Stimulated activated effector memory CD8-positive, alpha-beta T cell treated with anti-CD3 and anti-CD28 coated beads, Interleukin-12 subunit alpha, Interleukin-12 subunit beta, amount 100 ng/mL, for 72 hours (primary cell): Measurements from ENCODE around the gene GBP7.

Experiments
- ATAC-seq: fragments of 150-1000 bp; cut with Tn5 transposase; 2 replicates; pipeline ENCODE4 v1.10.0; 2021
- DNase-seq, 2 donors: peaks; one replicate each; pipeline ENCODE4 v3.0.0; 2021 to 2022; ENCODE audit warnings: low spot score in 2 of 2
- H3K27ac Mint-ChIP-seq: one replicate; pipeline ENCODE4 v1.8.0; 2022; ENCODE audit warnings: mild to moderate bottlenecking, mixed read lengths
- H3K36me3 Mint-ChIP-seq: one replicate; pipeline ENCODE4 v1.8.0; 2022; ENCODE audit warnings: mild to moderate bottlenecking, mixed read lengths
- H3K4me1 Mint-ChIP-seq: one replicate; pipeline ENCODE4 v1.8.0; 2022; ENCODE audit warnings: mixed read lengths
- H3K4me3 Mint-ChIP-seq: one replicate; pipeline ENCODE4 v1.8.0; 2022; ENCODE audit warnings: mild to moderate bottlenecking, mixed read lengths
- H3K9me3 Mint-ChIP-seq: one replicate; pipeline ENCODE4 v1.8.0; 2022; ENCODE audit warnings: mixed read lengths

Gene GBP7

DNA sequence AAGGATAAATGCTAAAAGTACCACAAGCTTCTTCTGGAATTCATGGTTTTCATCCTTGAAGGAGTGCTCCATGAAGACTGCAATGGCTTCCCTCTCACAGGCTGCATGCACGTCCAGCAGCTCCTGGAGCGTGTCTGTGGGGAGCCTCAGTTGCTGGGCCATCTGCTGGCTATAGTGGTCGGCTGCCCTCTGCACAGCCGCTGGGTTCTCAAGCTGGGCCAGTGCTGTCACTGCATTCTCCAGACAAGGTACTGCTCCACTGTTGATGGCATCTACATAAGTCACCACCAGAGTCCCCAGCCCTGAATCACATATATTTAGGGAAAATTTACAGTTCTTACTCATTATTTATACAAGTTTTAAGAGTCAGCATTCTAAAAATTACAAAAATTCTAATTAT lies 14.2 kb upstream of the GBP7 start:
- DNase-seq (no peak), ATAC-seq (no peak)
- Mint-ChIP-seq H3K4me1 (peaks cover 13% of the 10 kb centered on the region), H3K27ac (no peak overlapping the region), H3K36me3 (peaks cover 93% of the 10 kb centered on the region), H3K9me3 (no peaks in the 10 kb centered on the region), H3K4me3 (no peak overlapping the region)

DNA sequence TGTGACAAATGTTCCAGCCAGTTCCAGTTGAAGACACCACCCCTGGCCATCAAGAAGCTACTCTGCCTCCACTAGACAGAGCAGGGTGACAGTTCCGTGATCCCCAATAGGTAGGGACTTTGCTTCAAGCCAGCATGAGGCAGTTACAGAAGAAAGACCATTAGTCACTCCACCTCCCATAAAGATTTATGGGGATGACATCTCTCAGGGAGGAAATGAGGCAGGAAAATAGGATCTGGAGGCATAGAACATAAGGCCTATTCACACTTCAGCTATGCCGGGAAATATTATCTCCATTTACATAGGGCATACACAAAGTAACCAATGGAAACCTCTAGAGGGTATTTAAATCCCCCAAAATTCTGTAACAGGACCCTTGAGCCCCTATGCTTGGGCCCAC lies 3.5 kb upstream of the GBP7 start:
- no peak for ATAC-seq
- DNase-seq, result no peak
- no peak overlapping the region for H3K4me3 Mint-ChIP-seq
- peaks cover 6% of the 10 kb centered on the region for H3K4me1 Mint-ChIP-seq
- peaks cover 36% of the 10 kb centered on the region for H3K36me3 Mint-ChIP-seq
- H3K27ac Mint-ChIP-seq, result no peak overlapping the region
- peaks cover 7% of the 10 kb centered on the region for H3K9me3 Mint-ChIP-seq

DNA sequence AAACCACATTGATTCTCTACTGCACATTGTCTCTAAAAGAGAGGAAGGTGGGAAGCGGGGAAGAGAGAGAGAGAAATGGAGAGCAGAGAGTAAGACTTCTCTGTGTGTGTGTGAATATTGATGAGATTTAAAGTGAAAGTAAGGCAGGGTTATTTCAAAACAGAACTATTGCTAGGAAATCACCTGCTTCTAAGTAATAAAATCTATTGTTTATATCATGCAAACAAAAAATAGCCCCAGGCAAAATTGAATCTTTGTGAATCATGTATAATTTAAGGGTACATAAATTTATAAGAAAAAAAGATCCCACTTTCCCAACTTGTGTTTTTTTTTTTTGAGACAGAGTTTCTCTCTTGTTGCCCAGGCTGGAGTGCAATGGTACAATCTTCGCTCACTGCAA lies 1.2 kb upstream of the GBP7 start:
- Mint-ChIP-seq H3K27ac (peak overlapping the region; percentile 24), H3K4me1 (no peaks in the 10 kb centered on the region), H3K9me3 (no peaks in the 10 kb centered on the region), H3K4me3 (no peak overlapping the region), H3K36me3 (peaks cover 12% of the 10 kb centered on the region)
- no peak for ATAC-seq
- no peak for DNase-seq

DNA sequence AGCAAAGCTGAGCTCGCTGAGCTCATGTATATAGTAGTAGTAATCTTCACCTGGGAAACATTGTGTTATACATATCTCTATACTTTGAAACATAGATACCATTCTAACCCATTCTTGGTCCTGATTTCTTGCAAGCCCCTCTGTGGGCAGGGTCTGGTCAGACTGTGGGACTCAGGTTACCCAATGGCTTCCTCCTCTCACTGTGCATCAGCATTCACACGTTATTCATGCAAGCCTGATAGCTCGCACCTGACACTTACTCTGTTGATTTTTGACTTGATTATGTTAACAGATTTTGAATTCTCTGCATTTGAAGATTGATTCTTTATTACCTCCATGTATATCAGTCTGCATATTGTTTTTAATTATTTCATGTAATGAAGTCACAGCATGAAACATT lies 1.3 kb downstream of the GBP7 start:
- H3K4me3 Mint-ChIP-seq, result no peak overlapping the region
- no peaks in the 10 kb centered on the region for H3K9me3 Mint-ChIP-seq
- H3K27ac Mint-ChIP-seq, result no peak overlapping the region
- H3K36me3 Mint-ChIP-seq, result no peaks in the 10 kb centered on the region
- no peak for DNase-seq
- ATAC-seq, result no peak
- peaks cover 12% of the 10 kb centered on the region for H3K4me1 Mint-ChIP-seq

DNA sequence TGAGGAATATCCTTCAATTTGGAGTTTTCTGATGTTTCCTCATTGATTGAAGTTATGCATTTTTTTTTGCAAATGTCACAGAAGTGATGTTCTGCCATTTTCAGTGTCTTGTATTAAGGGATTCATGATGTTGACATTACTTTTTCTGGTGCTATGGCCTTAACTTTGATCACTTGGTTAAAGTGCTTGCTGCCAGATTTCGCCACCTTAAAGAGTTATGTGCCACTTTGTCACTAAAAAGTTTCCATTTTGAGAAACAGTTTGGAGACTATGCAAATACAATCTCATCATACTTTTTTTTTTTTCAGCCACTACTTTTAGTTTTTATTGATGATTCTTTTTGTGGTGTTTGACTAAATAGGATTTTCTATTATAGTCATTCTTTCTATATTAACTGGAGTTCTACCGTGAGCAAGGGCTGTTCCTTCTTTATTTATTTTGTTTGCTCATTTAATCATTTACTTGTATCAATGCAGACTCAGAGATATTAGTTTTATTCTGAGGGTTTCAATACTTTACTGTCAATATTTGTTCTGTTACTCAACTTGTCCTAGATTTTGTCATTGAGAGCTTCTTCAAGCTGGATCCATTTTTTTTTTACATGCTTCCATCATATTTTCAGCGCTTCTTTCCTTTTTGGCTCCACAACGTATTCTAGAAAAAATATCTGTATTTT lies 3.2 kb downstream of the GBP7 start:
- Mint-ChIP-seq H3K4me3 (no peak overlapping the region), H3K9me3 (no peaks in the 10 kb centered on the region), H3K4me1 (peaks cover 12% of the 10 kb centered on the region), H3K27ac (peak overlapping the region; percentile 38), H3K36me3 (no peaks in the 10 kb centered on the region)
- ATAC-seq (no peak), DNase-seq (no peak)

DNA sequence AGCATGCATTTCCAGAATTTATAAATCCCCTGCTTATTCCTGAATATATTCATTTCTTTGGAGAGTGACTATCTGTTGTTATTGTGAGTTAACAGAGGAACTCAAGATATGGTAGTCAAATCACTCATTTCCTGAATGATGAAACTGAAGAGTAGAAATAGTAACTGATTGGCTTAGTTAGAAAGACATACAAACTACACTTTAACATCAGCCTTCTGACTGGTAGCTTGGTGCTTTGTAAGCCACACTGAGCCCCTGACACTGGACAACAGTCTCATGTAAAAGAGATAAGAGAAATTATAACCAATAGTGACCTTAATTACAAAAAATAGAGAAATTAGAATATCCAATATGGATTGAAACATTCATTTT lies 4.8 kb downstream of the GBP7 start:
- ATAC-seq (peak; percentile 74), DNase-seq (no peak)
- H3K36me3 Mint-ChIP-seq, result no peaks in the 10 kb centered on the region
- no peaks in the 10 kb centered on the region for H3K9me3 Mint-ChIP-seq
- no peak overlapping the region for H3K4me3 Mint-ChIP-seq
- H3K27ac Mint-ChIP-seq, result peak overlapping the region; percentile 58
- peaks cover 12% of the 10 kb centered on the region for H3K4me1 Mint-ChIP-seq

DNA sequence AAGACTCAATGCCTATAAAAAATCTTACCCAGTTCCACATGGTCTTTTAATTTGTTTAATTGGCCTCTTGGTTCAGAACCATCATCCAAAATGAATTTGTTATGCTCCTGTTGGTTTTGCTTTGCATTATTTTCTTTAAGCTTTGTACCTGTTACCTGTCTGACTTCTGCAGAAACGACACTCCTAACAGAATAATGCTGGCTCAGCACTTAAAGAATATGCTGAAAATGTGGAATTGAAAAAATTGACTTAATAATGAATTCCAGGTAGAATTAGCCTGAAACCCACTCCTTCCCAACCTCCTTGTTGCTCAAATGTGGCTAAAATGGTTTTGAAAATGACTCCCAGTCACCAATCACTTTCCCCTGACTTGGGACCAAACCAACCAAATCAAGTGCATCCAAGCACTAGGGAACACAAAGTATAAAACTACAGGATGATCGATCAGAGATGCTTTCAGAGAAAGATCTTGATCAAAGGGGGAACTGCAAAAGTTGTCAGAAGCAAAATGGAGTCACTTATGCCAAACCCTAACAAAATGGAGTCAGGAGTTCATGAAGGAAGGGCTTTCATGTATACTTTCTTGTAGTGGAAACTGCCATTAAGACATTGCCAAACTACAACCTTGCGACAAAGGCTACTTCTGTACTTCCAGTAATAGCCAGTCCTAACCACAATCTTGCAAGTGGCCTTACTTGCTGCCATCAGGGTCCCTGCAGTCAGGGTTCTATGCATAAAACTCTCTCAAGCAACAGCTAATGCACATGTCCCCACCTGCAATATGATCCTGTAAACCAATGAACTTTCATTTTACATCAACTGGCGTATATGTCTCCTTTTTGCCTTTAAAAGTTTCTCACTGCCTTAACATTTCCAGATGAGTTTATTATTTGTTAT lies 5.4 kb downstream of the GBP7 start:
- H3K9me3 Mint-ChIP-seq, result no peaks in the 10 kb centered on the region
- H3K27ac Mint-ChIP-seq, result peak overlapping the region; percentile 58
- ATAC-seq (no peak), DNase-seq (peak in 1 of 2 donors; percentile 52)
- H3K36me3 Mint-ChIP-seq, result no peaks in the 10 kb centered on the region
- no peak overlapping the region for H3K4me3 Mint-ChIP-seq
- peaks cover 12% of the 10 kb centered on the region for H3K4me1 Mint-ChIP-seq

DNA sequence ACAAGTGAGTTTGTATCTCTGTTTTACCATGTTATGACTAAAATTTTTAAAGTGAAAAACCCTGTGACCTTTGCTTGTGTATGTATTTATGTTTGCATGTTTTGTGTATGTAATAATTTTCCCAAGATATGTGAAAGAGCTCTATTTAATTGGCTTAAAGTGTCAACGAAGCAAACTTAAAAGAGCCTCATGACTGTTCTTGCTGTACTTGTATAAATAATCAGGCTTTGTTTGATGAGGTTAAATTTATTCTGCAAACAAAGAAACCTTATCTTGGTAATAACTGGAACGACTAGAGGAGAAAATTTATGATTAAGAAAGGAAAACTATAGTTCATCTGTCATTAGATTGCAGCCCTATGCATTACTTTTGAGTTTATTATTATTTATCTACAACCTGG lies 6.6 kb downstream of the GBP7 start:
- DNase-seq, result no peak
- no peaks in the 10 kb centered on the region for H3K36me3 Mint-ChIP-seq
- H3K4me1 Mint-ChIP-seq, result peaks cover 12% of the 10 kb centered on the region
- no peak overlapping the region for H3K27ac Mint-ChIP-seq
- no peak overlapping the region for H3K4me3 Mint-ChIP-seq
- no peak for ATAC-seq
- H3K9me3 Mint-ChIP-seq, result no peaks in the 10 kb centered on the region

DNA sequence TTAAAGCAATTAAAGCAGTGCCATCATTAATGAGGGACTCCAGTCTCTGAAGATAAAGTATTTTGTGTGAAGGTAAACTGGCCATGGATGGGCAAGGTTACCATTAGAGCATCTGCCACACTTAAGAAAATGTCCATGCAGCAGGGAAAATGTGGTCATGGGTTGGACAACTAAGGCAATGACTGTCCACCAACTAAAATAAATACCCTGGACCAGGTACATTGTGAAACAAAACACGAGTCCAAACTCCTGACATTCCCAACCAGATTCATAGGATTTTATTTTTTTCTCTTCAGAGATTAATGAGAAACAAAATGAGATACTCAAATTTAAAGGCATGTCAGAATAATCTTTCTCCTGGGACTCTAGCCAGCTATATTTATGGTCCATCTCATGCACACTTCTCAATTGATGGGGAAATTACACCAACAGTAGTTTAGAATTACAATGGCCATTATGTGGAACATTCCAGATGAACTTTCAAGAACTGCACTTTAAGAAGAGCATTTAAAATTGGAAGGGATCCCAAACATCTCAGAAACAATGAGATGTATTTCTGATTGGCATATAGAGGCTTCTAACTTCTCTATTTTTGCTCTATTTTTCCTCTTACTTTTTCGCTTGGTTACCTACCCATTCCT lies 8.1 kb downstream of the GBP7 start:
- H3K36me3 Mint-ChIP-seq, result no peaks in the 10 kb centered on the region
- DNase-seq, result no peak
- no peak for ATAC-seq
- no peak overlapping the region for H3K4me3 Mint-ChIP-seq
- H3K27ac Mint-ChIP-seq, result no peak overlapping the region
- peaks cover 12% of the 10 kb centered on the region for H3K4me1 Mint-ChIP-seq
- no peaks in the 10 kb centered on the region for H3K9me3 Mint-ChIP-seq

DNA sequence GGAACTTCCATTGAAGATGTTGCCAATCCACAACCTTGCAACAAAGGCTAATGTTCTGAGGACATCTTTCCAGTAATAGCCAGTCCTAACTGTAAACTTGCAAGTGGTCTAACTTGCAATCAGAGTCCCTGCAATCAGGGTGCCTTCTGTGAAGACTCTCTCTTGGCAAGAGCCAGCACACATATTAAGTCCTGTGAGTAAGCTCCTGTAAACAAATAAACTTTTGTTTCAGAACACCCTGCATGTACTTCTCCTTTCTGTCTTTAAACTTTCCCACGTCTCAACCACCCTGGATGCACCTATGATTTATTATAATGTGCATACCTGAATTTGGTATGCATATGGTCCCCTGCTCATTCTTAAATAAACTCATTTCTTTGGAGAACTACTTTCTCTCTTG lies 9.1 kb downstream of the GBP7 start:
- Mint-ChIP-seq H3K9me3 (no peaks in the 10 kb centered on the region), H3K4me3 (no peak overlapping the region), H3K4me1 (peaks cover 11% of the 10 kb centered on the region), H3K27ac (no peak overlapping the region), H3K36me3 (no peaks in the 10 kb centered on the region)
- no peak for ATAC-seq
- DNase-seq, result no peak

DNA sequence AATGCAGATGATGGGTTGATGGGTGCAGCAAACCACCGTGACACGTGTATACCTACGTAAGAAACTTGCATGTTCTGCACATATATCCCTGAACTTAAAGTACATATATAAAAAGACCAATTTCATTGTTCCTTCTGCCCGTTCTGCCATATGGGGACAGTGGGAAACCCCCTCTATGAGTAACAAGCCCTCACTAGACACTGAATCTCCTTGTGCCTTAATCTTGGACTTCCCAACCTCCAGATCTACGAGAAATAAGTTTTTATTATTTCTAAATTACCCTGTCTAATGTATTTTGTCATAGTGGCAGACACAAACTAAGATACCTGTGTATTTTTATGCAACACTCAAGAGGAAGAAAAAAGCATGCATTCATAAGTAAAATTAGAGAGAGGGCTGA lies 10.0 kb downstream of the GBP7 start:
- no peak for DNase-seq
- no peak overlapping the region for H3K4me3 Mint-ChIP-seq
- no peaks in the 10 kb centered on the region for H3K36me3 Mint-ChIP-seq
- H3K9me3 Mint-ChIP-seq, result peaks cover 2% of the 10 kb centered on the region
- H3K4me1 Mint-ChIP-seq, result peaks cover 2% of the 10 kb centered on the region
- no peak overlapping the region for H3K27ac Mint-ChIP-seq
- no peak for ATAC-seq

DNA sequence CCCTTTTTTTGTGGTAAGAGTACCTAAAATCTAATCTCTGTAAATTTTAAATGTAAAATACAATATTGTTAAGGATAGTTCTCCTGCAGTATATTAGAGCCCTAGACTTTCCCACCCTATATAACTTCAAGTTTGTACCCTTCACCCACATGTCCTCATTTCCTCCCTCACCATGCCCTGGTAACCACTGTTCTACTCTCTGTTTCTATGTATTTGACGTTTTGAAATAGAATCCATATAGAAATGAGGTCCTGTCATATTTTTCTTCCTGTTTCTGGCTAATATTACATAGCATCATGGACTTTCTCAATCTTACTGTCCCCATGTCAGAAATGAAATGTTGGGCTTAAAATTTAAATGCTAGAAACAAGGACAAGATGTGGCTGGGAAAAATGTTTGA lies 24.8 kb downstream of the GBP7 start:
- Mint-ChIP-seq H3K4me3 (no peak overlapping the region), H3K36me3 (no peaks in the 10 kb centered on the region), H3K27ac (no peak overlapping the region), H3K9me3 (peaks cover 2% of the 10 kb centered on the region), H3K4me1 (no peaks in the 10 kb centered on the region)
- DNase-seq (no peak), ATAC-seq (no peak)

DNA sequence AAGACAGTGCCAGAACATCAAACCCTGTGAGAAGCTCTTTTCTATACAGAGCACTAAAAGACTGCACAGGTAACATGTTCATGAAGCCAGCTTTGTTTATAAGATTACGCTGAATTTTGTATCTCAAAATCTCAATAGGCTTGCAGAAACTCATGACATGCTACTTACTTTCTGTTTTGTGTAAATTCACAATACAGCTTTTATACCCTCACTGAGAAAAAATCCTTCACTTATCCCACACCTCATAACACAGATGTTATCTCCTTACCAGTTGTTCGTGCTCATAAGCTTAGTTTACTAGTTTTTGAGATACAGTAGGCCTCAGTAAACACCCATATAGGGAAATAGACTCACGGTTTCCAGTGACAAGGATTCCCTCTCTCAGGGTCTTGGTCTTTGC lies 25.8 kb downstream of the GBP7 start:
- no peak overlapping the region for H3K4me3 Mint-ChIP-seq
- H3K9me3 Mint-ChIP-seq, result no peaks in the 10 kb centered on the region
- no peaks in the 10 kb centered on the region for H3K36me3 Mint-ChIP-seq
- H3K4me1 Mint-ChIP-seq, result no peaks in the 10 kb centered on the region
- no peak for ATAC-seq
- no peak for DNase-seq
- H3K27ac Mint-ChIP-seq, result no peak overlapping the region

DNA sequence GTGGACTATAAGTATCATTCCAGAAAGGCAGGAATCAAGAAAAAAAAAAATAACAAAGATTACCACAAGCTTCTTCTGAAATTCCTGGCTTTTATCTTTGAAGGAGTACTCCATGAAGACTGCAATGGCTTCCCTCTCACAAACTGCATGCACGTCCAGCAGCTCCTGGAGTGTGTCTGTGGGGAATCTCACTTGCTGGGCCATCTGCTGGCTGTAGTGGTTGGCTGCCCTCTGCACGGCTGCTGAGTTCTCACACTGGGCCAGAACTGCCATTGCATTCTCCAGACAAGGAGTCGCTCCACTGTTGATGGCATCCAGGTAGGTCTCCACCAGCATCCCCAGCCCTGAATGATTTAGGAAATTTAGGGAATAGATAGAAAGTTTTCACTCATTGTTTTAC lies 26.6 kb downstream of the GBP7 start:
- Mint-ChIP-seq H3K27ac (no peak overlapping the region), H3K4me1 (no peaks in the 10 kb centered on the region), H3K4me3 (no peak overlapping the region), H3K9me3 (no peaks in the 10 kb centered on the region), H3K36me3 (no peaks in the 10 kb centered on the region)
- ATAC-seq (no peak), DNase-seq (no peak)

DNA sequence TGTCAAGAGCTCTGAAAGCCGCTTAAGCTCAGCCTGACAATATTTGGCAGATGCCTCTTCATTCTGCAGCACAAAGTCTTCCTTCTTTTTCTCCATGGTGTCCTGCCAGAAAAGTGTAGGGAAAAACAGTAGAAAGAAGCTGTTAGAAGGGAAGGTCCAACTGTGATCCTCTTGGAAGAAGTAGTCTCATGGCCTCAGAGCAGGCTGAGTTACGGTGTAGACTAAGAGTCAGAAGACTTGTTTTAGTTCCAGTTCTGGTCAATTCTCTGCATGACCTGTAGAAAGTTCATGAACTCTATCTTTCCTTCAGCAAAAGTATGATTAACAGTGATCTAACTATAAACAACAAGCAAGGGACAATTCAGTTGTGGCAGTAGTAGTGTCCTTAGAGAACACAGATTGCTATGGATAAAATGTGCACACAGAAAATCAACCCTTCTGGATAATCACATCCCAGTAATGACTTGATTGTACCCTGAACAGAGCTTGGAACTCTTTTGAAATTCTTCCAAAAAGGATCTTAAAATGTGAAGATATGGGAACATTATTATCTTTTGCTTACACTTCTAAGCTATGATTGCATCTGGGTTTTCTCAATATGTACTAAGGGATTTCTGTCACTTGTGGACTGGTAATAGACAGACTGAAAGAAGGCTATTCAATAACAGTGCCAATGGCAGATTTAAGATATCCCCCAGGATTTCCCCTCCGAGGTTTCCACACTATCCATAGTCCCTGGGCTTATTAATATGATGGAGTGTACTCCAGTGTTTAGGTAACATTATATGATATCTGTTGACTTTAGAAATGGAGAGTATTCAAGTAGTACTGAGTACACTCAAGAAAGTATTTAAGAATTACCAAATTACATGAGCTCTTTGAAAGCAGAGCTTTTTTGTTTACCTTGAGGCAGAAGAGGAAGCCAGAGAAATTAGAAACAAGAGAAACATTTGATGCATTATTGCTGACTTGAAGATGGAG lies 27.8 kb downstream of the GBP7 start:
- no peak overlapping the region for H3K27ac Mint-ChIP-seq
- H3K4me3 Mint-ChIP-seq, result no peak overlapping the region
- H3K4me1 Mint-ChIP-seq, result no peaks in the 10 kb centered on the region
- H3K36me3 Mint-ChIP-seq, result no peaks in the 10 kb centered on the region
- ATAC-seq (no peak), DNase-seq (no peak)
- H3K9me3 Mint-ChIP-seq, result no peaks in the 10 kb centered on the region
